ENCODE data around the gene FGF22.

Gene FGF22

GRCh38 chr19:601790-602189 is 37.9 kb upstream of the FGF22 start:
- TF ChIP-seq CREB1 (IDR thresholded peaks at IDR 0.05; ENCODE audit: low read depth) (no peak), REST (IDR thresholded peaks at IDR 0.05; ENCODE audit: low read depth) (no peak), TCF12 (IDR thresholded peaks at IDR 0.05; ENCODE audit: low read depth) (no peak), USF1 (IDR thresholded peaks at IDR 0.05) (no peak), TEAD4 (IDR thresholded peaks at IDR 0.05) (no peak), FOXM1 (IDR thresholded peaks at IDR 0.05; ENCODE audit: borderline replicate concordance, low read depth) (no peak), CEBPB (IDR thresholded peaks at IDR 0.05) (no peak), ZBTB7A (IDR thresholded peaks at IDR 0.05; ENCODE audit: low read depth) (no peak), EGR1 (IDR thresholded peaks at IDR 0.05) (no peak), EP300 (IDR thresholded peaks at IDR 0.05; ENCODE audit: borderline replicate concordance) (no peak), TAF1 (IDR thresholded peaks at IDR 0.05; ENCODE audit: low read depth) (no peak), NFIC (IDR thresholded peaks at IDR 0.05) (no peak), MAX (IDR thresholded peaks at IDR 0.05) (no peak), RAD21 (IDR thresholded peaks at IDR 0.05; ENCODE audit: low read depth) (no peak), YY1 (IDR thresholded peaks at IDR 0.05; ENCODE audit: low read depth) (no peak)

DNA sequence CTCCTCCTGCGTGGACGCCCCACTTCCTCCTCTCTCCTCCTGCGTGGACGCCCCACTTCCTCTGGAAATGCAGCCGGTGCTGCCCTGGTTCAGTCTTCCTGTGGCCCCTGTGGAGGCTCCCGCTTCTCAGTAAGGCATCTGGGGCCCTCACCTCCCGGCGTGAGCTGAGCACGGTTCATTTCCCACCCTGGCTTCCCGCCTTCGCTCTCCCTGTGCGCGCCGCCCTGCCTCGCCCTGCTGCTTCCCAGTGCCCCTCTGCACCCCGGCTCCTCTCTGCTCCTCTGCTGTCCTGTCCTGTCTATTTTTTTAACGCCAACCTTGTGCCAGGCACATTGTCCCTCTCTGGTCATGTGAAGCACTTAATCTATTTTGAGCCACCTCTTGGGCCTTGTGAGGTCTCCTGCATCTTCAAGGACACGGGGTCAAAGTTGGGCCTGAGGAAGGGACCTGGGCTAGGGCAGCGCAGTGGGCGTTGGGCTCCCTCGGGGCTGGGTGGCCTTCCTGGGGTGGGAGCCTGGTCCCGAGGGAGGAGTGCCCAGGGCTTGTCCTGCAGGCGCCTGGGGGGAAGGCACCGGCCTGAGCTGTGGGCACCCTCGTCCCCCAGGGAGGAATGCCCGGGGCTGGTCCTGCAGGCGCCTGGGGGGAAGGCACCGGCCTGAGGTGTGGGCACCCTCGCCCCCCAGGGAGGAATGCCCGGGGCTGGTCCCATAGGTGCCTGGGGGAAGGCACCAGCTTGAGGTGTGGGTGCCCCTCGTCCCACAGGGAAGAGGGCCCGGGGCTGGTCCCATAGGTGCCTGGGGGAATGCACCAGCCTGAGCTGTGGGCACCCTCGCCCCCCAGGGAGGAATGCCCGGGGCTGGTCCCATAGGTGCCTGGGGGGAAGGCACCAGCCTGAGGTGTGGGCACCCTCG is 37.0 kb upstream of the FGF22 start:
- TF ChIP-seq FOXM1 (IDR thresholded peaks at IDR 0.05; ENCODE audit: borderline replicate concordance, low read depth): no peak
- no peak for TF ChIP-seq CREB1 (IDR thresholded peaks at IDR 0.05; ENCODE audit: low read depth)
- TF ChIP-seq YY1 (IDR thresholded peaks at IDR 0.05; ENCODE audit: low read depth): no peak
- no peak for TF ChIP-seq EGR1 (IDR thresholded peaks at IDR 0.05)
- no peak for TF ChIP-seq CEBPB (IDR thresholded peaks at IDR 0.05)
- no peak for TF ChIP-seq NFIC (IDR thresholded peaks at IDR 0.05)
- TF ChIP-seq RAD21 (IDR thresholded peaks at IDR 0.05; ENCODE audit: low read depth): no peak
- TF ChIP-seq MAX (IDR thresholded peaks at IDR 0.05): no peak
- TF ChIP-seq TCF12 (IDR thresholded peaks at IDR 0.05; ENCODE audit: low read depth): no peak
- no peak for TF ChIP-seq TAF1 (IDR thresholded peaks at IDR 0.05; ENCODE audit: low read depth)
- TF ChIP-seq EP300 (IDR thresholded peaks at IDR 0.05; ENCODE audit: borderline replicate concordance): no peak

DNA sequence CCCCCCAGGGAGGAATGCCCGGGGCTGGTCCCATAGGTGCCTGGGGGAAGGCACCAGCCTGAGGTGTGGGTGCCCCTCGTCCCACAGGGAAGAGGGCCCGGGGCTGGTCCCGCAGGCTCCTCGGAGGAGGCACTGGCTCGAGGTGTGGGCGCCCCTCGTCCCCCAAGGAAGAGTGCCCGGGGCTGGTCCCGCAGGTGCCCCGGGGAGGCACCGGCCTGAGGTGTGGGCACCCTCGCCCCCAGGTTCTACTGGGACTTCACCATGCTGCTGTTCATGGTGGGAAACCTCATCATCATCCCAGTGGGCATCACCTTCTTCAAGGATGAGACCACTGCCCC is 36.4 kb upstream of the FGF22 start:
- 0 out of 2 replicates have a peak, but pooled peaks have one; percentile 7 for TF ChIP-seq MAX (IDR thresholded peaks at IDR 0.05)

DNA sequence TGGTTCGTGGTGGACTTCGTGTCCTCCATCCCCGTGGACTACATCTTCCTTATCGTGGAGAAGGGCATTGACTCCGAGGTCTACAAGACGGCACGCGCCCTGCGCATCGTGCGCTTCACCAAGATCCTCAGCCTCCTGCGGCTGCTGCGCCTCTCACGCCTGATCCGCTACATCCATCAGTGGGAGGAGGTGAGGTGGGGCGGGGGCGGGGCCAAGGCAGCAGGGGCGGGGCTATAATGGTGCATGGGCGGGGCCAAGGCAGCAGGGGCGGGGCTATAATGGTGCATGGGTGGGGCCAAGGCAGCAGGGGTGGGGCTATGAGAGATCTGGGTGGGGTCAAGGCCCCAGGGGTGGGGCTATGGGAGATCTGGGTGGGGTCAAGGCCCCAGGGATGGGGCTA is 35.9 kb upstream of the FGF22 start:
- 0 out of 2 replicates have a peak, but pooled peaks have one; percentile 38 for TF ChIP-seq MAX (IDR thresholded peaks at IDR 0.05)

DNA sequence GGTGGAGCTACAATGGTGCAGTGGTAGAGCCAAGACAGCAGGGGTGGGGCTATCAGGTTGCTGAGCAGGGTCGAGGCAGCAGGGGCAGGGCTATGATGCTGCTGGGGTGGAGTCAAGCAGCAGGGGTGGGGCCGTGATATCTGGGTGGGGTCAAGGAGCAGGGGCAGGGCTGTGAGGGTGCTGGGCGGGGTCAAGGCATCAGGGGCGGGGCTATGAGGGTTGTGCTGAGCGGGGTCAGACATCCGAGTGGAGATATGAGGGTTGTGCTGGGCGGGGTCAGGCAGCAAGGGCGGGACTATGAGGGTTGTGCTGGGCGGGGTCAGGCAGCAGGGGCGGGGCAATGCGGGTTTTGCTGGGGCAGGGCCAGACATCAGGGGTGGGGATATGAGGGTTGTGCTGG is 35.3 kb upstream of the FGF22 start:
- TF ChIP-seq TCF12 (IDR thresholded peaks at IDR 0.05; ENCODE audit: low read depth) (no peak), RAD21 (IDR thresholded peaks at IDR 0.05; ENCODE audit: low read depth) (no peak), FOXM1 (IDR thresholded peaks at IDR 0.05; ENCODE audit: borderline replicate concordance, low read depth) (no peak), CREB1 (IDR thresholded peaks at IDR 0.05; ENCODE audit: low read depth) (0 out of 2 replicates have a peak, but pooled peaks have one; percentile 6), TAF1 (IDR thresholded peaks at IDR 0.05; ENCODE audit: low read depth) (no peak)

GRCh38 chr19:607301-608154 is 32.2 kb upstream of the FGF22 start:
- TF ChIP-seq TAF1 (IDR thresholded peaks at IDR 0.05; ENCODE audit: low read depth) (no peak), NFIC (IDR thresholded peaks at IDR 0.05) (no peak), EGR1 (IDR thresholded peaks at IDR 0.05) (no peak)

DNA sequence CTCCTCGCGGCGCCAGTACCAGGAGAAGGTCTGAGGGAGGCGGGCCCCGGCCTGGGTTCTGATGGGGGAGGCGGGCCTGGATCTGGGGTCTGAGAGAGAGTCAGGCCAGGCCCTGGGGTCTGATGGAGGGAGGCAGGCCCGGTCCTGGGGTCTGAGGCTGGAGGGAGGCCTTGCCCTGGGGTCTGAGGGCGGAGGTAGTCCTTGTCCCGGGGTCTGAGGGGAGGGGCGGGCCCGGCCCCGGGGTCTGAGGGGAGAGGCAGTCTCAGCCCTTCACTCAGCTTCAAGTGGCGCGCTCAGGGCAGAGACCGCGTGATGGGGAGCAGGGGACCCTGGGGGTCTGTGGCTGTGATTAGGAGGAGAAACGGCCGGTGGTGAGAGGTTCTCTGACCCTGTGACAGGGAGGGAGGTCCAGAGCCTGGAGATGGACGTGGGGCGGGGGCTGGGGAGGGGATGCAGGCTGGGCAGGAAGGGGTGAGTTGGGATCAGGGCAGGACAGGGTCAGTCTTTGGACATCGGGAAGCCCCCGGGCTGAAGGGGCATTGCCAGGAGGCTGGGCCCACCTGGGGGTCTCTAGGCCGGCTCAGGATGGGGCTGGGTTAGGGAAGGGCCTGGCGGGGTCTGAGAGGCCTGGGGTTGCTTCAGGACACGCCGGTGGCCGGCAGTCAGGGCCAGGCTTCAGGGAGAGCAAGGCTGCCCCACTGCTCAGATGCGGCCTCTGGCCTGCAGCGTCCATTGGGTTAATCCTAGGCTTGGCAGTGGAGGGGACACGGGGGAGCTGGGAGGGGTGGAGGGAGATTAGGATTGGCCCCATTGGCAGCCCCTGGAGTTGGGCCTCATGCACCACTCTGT is 31.3 kb upstream of the FGF22 start:
- no peak for TF ChIP-seq NFIC (IDR thresholded peaks at IDR 0.05)
- TF ChIP-seq MAX (IDR thresholded peaks at IDR 0.05): no peak
- no peak for TF ChIP-seq TEAD4 (IDR thresholded peaks at IDR 0.05)
- TF ChIP-seq ZBTB7A (IDR thresholded peaks at IDR 0.05; ENCODE audit: low read depth): no peak
- TF ChIP-seq EP300 (IDR thresholded peaks at IDR 0.05; ENCODE audit: borderline replicate concordance): no peak
- TF ChIP-seq RAD21 (IDR thresholded peaks at IDR 0.05; ENCODE audit: low read depth): no peak
- TF ChIP-seq EGR1 (IDR thresholded peaks at IDR 0.05): no peak
- TF ChIP-seq TAF1 (IDR thresholded peaks at IDR 0.05; ENCODE audit: low read depth): no peak
- no peak for TF ChIP-seq FOXM1 (IDR thresholded peaks at IDR 0.05; ENCODE audit: borderline replicate concordance, low read depth)
- no peak for TF ChIP-seq CREB1 (IDR thresholded peaks at IDR 0.05; ENCODE audit: low read depth)
- TF ChIP-seq USF1 (IDR thresholded peaks at IDR 0.05): no peak
- no peak for TF ChIP-seq REST (IDR thresholded peaks at IDR 0.05; ENCODE audit: low read depth)
- no peak for TF ChIP-seq YY1 (IDR thresholded peaks at IDR 0.05; ENCODE audit: low read depth)
- TF ChIP-seq TCF12 (IDR thresholded peaks at IDR 0.05; ENCODE audit: low read depth): no peak
- no peak for TF ChIP-seq CEBPB (IDR thresholded peaks at IDR 0.05)
